Prostate gland (tissue), 2 donors: ENCODE data around the gene IFNGR1.

Experiments
- CTCF ChIP-seq, 4 experiments: fragments of 200-600 bp in 2 of 4; fragments of 450-650 bp in 2 of 4; sonication (generic) in 2 of 4; IDR thresholded peaks; 1 replicate in 3 of 4; 2 replicates in 1 of 4; pipeline ENCODE4 v1.5.1; 2016 to 2019; ENCODE audit warnings: antibody characterized with exemption in 4 of 4, mild to moderate bottlenecking in 2 of 4, moderate library complexity in 2 of 4
- POLR2A ChIP-seq: fragments of 450-650 bp; IDR thresholded peaks from one replicate; pipeline ENCODE4 v1.6.1; 2016; ENCODE audit warnings: antibody characterized with exemption, mild to moderate bottlenecking

DNA sequence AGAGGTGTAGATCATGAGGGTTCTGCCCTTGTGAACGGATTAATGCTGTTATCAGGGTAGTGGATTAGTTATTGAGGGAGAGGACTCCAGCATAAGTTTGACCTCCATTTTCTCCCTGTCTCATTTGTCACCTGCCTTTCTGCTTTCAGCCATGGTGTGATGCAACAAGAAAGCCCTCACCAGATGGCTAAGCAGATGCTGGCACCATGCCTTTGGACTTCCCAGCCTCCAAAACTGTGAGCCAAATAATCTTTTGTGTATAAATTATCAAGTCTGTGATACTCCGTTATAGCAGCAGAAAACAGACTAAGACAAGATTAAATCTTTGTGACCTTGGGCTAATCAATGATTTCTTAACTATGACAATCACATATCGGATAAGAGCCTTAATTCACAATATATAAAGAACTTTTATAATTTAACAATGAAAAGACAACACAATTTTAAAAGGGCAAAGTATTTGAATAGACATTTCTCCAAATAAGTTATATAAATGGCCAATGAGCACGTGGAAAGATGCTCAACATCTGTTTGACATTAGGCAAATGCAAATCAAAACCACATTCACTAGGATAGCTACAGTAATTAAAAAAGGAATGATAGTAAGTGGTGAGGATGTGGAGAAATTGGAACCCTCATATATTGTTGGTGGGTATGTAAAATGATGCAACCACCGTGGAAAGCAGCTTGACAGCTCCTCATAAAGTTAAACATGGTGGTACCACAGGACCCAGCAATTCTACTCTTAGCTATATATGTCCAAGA is 45.3 kb upstream of the IFNGR1 start:
- TF ChIP-seq CTCF (IDR thresholded peaks at IDR 0.05) (no peak), POLR2A (no peak)
